Stimulated activated CD4-positive, alpha-beta T cell treated with anti-CD3 and anti-CD28 coated beads, TNF-alpha, amount 100 ng/mL, for 48 hours (primary cell): Measurements from ENCODE around the gene KLHL6.

ENCODE experiments used
- DNase-seq, 3 donors: peaks; one replicate each; pipeline ENCODE4 v3.0.0-alpha.2; 2020; ENCODE audit warnings: low read depth in 3 of 3

Gene KLHL6

DNA sequence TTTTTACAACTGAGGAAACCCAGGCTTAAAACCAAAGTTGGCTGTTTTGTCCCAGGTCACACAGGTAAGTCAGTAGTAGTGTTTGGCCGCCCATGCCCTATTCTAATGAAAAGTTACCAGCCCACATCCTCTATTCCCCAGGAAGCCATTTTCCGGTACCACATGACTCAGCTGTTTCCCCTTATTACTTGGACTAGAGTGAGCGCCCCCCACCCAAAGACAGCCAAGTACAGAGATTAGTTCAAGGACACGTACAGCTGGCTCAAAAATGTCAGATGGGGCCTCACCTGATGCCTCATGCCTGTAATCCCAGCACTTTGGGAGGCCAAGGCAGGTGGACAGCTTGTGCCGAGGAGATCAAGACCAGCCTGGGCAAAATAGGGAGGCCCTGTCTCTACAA, 8.5 kb upstream of the KLHL6 start:
- DNase-seq, result no peak

DNA sequence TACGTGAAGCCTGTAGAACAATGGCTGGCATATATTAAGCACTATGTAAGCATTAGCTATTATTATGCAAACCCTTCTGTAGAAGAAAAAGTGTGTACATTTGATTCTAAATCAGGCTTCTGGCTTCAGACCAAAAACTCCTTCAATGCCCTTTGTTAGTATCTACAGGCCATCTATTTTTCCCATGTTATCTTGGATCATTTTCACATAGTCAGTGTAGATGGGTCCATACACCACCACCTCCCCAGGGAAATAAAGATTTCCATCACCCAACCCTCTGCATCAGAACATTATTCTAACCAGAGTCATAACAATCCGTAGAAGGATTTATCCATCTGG, 8.0 kb upstream of the KLHL6 start:
- no peak for DNase-seq

DNA sequence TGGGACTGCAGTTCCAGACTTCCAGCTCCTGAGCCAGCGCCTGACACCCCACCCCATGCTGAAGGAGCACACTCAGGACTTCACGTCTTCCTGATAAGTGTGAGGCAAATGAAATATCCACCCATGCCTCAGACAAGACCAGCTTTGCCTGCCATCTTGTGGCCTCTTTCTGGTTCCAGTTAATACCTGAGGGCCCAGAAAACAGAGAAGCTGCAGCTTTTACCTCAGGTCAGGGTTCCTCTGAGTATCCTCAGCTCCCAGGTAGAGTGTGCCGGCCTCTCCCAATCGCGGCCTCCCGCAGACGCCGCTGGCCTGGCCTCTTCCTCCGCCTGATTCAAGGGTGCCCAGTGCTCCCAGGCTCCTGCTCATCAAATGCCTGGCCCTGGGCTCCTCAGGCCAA, 5.1 kb upstream of the KLHL6 start:
- no peak for DNase-seq

DNA sequence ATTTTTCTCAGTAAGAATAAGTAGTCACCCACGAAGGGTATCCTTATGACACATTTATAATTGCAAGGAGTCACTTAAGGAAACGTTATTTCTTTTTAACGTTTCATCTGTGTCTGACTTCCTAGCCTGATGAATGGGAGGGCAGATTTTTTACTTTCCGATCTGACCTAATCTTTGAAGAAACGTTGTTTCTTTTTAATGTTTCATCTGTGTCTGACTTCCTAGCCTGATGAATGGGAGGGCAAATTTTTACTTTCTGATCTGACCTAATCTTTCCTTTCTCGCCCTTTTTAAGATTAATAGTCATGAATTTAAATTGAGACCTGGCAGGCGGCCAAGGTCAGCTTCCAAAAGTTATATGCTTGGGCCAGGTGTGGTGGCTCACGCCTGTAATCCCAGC, 3.0 kb upstream of the KLHL6 start:
- no peak for DNase-seq

DNA sequence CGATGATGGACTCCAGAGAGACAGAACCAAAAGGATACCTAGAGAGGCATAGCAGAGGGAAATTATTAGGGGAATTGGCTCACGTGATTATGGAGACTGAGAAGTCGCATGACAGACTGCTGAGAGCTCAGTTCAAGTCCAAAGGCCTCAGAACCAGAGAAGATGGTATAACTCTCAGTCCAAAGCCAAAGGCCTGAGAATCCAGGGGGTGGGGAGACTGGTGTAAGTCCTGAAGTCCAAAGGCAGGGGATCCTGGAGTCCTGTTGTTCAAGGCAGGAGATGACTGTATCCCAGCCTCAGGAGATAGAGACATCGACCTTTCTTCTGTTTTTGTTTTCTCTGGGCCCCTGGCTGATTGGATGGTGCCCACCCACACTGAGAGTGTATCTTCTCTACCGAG, 1.2 kb upstream of the KLHL6 start:
- DNase-seq, result no peak

DNA sequence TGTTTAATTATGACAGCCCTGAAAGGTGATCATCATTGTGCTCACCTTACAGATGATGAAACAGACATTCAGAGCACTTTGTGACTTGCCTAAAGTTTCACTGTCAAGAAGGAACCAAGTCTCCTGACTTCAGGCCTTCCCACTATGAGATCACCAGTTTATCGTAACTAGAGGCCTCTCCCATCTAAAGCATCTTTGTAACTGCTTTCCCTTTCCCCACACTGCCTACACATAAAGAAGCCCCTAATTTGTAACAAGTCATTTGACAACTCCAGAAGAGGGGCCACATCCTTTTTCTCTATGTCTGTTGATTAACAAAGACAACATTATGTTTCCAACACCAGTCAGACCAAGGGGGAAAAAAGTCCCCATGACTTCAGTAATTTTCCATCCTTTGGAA, 1.1 kb downstream of the KLHL6 start:
- no peak for DNase-seq

DNA sequence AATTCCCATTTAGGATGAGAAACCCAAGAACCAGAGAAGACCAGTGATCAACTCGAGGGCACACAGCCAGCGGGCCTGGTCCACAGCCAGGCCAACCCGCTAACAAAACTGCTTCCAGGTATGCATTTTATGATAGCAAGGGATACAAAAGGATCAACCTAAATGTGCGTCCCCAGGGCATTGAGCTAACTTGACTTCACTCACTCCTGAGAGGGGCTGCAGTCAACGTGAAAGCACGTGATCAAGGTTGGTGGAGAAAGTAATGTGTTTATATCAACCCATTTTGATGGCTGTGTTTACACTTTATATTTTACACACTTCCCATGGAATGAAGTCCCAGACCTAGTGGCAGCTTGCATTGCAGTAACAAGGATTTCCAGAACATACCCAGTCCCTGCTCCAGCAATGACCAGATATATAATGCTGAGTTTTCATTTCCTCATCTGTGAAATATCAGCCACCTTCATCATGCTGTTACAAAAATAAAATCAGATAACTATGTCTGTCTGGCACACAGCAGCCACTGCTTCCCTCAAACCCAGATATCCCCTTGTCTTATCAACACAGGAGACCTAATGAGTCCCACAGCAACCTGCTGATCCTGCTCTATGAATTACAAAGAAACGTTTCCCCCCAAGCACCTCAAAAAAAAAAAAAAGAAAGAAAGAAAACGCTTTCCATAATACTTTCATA, 2.0 kb downstream of the KLHL6 start:
- no peak for DNase-seq

DNA sequence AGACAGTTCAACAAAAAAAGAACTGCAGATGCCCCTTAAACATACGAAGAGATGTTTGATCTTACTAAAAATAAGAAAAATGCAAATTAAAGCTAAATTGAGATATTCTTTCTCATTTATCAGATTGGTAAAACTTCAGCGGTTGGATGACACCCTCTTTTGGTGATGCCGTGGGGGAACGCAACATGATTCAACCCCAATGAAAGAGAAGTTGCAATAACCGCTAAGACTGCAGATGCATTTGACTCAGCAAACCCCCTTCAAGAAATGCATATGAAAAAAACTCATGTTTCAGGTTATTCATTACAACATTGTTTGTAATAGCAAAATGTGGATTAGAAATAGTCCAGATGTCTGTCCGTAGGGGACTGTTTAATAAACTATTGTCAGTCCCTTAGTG, 3.6 kb downstream of the KLHL6 start:
- peak in 1 of 3 donors; percentile 38 for DNase-seq

DNA sequence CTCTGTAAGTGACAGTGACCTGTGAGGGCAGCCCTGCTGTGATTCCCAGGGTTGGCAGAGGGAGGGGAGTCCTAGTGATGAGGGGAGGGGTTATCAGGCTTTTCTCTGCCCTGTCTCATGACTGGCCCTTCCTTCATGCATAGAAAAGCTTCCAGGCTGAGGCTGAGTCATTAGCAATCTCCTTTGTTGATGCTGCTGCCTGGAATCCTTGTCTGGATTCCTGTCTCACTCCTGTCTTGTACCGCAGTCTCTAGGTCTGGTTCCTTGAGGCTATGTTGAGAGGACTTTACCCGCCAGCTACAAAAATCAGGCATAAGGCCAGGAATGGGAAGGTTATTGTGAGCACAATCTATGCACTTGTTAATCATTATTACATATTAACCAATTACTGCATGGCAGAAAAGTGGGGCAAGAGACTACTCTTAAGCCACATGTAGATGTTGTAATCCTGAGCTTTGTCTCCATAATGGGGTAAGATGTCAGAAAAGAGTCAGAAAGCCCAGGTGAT, 7.2 kb downstream of the KLHL6 start:
- no peak for DNase-seq

DNA sequence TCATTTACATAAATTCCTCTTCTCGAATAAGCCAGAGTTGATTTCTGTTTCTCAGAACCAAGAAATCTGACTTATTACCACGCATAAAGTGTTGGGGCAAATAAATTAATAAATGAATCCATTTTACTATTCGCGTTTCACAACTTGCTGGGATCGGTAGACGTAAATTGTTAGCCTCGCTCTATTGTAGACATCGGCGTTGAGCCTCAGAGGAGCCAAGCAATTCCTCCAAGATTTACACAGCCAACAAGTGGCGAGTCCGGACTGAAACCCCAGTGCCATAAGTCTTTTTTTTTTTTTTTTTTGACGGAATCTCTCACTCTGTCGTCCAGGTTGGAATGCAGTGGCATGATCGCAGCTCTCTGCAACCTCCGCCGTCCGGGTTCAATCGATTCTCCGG, 8.9 kb downstream of the KLHL6 start:
- no peak for DNase-seq

DNA sequence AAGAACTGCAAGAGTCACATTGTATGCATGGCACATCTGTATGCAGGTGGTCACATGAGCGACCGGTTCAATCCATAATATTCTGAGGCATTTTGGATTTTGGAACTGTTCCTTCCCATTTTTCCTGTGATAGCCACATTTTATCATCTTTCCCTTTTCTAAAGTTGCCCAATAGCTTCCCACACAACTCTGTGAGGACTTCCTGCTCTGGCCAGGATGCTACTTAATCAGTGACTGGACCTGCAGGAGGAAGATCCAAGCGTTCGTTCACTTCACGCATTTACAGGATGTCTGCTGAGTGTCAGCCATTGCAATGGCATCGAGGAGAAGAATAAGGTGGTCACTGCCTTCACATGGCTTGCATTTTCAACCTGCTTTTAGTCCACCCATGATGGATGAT, 9.8 kb downstream of the KLHL6 start:
- no peak for DNase-seq

DNA sequence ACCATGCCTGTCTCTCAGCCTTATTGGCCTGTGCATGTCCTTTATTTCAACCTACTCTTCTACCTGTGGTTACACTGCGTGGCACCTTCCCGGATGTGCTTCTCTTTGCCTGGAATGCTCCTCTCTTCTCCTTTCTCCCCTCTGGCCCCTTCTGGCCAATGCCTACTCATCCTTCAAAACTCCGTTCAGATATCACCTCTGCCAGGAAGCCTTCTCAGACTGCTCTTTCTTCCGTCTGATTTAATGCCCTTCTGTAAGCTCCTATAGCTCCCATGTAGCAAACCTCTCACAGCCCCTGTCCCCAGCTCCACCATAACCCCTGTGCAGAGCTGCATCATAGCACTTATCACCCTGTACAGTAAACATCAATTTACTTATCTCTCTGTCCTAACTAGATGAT, 13.2 kb downstream of the KLHL6 start:
- no peak for DNase-seq

DNA sequence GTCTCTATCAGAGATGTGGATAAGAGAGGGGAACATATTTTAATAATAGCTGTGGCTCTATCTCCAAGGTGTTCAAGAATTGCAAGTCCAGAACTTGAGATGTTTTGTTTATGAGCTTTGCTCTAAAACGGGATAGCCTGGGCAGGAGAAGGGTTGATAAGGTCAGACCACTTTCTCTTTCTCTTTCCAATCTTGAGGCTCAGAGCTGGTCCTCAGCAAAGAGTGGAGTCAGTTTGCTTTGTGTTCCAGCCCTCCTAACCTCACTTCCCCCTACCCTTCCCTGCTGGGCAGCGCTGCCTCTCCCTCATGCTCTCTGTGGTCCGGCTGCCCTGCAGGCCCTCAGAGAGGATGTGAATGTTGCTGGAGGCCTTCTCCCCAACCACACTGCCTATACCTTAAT, 13.8 kb downstream of the KLHL6 start:
- DNase-seq, result no peak

DNA sequence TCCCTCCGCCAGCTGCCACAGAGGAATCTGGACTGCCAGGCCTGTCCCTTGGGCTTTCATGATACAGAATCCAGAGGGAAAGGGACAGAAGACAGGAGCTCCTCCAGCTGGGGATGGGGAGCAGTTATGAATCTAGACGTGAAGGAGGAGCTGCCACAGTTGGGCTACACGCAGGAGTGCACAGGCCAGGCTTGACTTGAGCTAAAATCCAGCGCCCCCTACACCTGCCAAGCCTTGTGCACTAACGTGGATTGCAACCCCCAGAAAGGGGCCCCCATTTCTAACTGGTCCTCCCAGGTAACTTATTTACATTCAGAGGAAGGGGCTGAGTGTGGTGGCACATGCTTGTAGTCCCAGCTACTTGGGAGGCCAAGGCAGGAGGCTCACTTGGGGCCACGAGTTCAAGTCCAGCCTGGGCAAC, 14.3 kb downstream of the KLHL6 start:
- DNase-seq, result no peak

DNA sequence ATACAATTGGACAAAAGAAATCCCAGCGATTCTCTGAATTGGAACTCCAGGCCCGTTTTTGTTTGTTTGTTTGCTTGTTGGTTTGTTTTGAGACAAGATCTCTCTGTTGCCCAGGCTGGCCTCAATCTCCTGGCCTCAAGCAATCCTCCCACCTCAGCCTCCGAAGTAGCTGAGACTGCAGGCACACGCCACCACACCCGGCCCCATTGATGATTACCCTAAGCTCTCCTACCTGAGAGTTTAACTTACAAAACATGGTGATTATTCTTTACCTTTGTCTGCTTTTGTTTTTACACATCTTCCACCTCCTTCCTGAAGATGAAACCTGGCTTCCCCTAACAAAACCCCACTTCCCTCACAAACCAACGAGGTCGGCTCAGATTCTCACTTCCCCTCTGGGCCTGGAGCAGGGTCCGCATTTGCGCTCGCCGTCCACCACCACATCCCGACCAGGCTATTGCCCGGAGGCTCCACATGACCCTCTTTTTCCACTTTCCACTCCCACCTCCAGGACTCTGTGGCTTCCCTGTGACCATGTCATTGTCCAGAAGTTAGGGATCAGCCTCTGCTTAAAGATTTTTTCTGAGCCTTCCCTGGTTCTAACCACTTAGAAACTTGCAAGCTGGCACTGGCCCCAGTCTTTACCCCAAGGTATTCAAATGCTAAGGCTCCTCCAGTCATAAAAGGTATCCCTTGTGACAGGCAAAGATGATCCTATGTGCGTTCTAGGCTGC, 14.8 kb downstream of the KLHL6 start:
- no peak for DNase-seq

DNA sequence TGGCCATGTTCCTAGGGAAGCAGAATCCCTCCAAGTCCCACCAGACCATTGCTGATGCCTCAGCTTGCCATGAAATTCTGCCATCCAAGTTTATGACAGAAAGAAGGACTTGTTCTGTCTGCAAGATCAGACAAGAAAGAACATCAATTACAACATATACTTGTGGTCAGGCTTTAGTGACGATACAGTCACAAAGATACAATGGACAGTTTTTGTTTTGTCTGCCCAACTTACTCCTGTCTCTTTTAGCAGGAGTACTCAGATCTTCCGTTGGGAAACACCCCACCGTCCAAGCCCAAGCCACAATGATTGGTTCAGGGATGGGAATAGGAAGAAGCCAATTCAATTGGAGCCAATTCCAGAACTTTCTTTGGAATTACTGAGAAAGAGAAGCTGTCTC, 15.7 kb downstream of the KLHL6 start:
- no peak for DNase-seq

DNA sequence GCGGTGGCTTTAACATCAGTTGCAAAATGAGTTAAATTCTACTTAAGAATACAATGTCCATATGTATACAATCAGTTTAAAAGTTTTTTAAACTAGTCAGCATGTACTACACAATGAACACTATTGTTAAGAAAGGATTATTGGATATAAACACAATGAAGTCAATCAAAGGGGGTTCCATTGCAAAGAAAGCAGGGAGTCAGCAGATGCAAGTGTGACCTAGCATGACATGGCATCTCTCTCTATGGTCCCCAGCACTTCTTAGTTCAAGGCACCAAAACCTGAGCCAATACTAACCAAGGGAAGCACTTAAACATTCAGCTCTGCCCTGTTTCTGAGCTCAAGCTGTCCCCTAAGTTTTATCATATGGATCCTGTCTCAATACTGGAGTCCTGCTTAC, 17.0 kb downstream of the KLHL6 start:
- DNase-seq, result no peak

DNA sequence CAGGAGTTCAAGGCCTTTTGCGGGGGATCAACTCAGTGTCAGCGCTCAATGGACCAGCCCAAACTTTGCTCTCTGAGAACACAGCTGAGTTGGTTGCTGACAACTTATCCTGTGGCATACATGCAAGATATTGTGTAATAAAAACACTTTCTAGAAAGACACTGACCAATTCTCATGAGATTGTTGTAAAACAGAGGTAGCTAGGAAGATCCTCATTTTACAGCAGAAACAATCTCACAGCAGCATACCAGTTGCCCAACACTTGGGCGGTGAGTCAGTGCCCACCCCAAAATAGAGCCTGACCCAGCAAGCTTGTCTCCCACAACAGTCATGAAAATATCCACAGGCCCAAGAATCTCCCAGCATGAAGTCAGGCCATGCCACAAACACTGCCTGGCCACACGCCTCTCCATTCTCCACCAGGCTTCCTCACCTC, 18.2 kb downstream of the KLHL6 start:
- DNase-seq, result no peak

DNA sequence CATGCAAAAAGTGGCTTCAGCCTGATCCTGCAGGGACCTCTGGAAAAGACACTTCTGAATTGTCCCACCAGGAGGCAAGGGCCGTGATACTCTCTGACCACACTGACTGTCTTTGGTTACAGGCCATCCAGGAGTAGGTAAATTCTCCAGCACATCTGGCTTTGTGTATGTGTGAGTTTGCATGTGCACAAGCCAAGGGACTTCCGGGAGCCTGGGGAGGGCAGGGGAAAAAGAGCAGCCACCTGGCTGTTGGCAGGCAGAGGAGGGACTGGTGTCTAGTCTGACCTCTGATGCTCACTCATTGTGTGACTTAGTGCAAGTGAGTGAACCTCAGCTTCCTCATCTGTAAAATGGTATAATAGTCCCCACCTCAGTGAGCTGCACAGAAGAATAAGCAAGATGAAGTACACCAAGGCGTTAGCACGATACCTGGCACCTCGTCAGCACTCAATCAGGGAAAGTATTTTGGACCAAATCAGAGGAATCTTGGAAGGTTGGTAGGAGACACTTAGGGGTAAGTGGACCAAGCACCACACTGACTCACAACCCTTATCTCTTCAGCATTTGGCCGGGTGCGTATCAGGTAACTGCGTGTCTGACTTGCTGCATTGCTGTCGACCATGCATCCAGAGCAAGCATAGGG, 19.1 kb downstream of the KLHL6 start:
- DNase-seq, result no peak

DNA sequence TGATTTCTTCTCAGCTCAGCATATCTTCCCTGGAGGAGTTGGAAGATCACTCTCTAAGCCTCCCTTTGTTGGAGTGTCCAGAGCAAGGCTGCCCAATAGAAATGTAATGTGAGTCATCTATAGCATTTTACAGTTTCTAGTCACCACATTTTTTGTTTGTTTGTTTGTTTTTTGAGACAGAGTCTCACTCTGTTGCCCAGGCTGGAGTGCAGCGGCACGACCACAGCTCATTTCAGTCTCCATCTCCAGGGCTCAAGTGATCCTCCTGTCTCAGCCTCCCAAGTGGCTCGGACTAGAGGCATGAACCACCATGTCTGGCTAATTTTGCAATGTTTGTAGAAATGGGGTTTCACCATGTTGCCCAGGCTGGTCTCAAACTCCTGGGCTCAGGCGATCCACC, 21.3 kb downstream of the KLHL6 start:
- no peak for DNase-seq

DNA sequence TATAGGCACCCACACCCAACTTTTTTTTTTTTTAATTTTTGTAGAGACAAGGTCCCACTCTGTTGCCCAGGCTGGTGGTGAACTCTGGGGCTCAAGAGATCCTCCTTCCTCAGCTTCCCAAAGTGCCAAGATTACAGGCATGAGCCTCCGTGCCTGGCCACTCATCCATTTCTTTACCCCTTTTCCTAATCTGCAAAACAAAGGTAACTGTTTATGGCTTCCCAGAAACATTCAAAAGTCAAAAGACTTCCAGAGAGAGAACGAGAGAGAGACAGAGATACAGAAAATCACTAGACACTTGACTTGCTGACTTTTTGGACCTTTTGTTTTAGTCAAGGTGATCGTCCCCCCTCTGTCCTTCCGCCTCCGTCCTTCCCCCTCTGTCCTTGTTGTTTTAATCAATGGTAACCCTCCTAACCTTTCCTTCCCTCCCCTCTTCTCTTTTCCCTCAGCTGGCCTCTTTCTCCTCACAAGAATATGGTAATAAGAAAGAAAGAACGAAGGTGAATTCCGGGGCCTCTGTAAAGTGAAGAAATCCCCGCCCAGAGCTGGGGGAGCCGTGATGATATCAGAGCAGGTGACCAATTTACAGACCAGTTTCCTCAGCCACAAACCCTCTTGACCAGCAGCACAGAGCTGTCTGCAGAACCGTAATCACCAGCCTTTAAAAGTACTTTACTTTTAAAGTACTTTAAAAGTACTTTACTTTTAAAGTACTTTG, 21.9 kb downstream of the KLHL6 start:
- no peak for DNase-seq

DNA sequence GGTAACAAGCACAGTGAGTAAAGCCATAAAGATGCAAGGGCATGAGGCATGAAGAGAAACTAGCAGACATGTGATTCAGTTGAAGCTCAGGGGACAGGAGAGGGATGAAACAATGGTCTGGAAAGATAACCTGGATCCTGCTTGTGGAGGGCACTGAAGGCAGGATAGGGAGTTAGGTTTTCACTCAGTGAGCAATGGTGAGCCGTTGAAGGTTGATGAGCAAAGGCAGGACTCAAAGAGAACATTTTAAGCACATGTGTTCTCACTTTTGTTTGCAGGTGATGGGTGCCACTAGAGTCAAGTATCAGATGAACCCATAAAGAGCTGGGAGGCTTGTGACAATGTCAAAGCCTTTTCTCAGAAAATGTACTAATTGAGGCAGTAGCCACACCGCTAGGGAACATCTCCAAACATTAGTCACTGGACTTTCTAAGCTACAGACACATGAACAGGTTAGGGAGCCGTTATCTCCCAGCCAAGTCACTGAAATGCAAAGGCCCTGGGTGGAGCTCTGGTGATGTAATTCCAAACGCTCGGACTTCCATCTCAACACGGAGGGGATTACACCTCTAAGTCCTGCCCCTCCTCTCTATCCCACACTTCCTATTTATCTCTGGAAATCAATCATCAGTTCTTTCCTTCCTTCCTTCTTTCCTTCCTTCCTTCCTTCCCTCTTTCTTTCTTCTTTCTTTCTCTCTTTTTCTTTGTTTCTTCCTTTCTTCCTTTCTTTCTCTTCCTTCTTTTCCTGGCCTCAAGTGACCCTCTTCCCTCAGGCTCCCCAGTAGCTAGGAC, 22.7 kb downstream of the KLHL6 start:
- no peak for DNase-seq
